Upper lobe of left lung (tissue), 6 donors: ENCODE measurements around the gene PNPLA6. TPM values are rescaled to one million over a fixed set of nuclear protein-coding genes. Genes with fewer than 3 reads are reported as not detected.
A peak's percentile ranks its signal among the peaks of the same experiment; 100 is the strongest.

Experiments
- ATAC-seq, 2 donors: fragments of 200-7000 bp; cut with Tn5 transposase; one replicate each; pipeline ENCODE4 v1.9.1; 2022; ENCODE audit warnings: mild to moderate bottlenecking in 2 of 2, moderate library complexity in 2 of 2; ENCODE audit not compliant: low FRiP score in 2 of 2
- DNase-seq, 2 donors: peaks; one replicate each; pipeline ENCODE4 v3.0.0-alpha.2; 2019 to 2020
- H3K27ac ChIP-seq, 4 donors: fragments of 200-600 bp; sonication (generic); one replicate each; pipeline ENCODE4 v1.5.1; 2016 to 2019
- H3K27me3 ChIP-seq, 4 donors: fragments of 200-600 bp; sonication (generic); one replicate each; pipeline ENCODE4 v1.5.1; 2017 to 2019
- H3K36me3 ChIP-seq, 4 donors: fragments of 200-600 bp; sonication (generic); one replicate each; pipeline ENCODE4 v1.5.1; 2016 to 2019
- H3K4me1 ChIP-seq, 4 donors: fragments of 200-600 bp; sonication (generic); one replicate each; pipeline ENCODE4 v1.5.1; 2018 to 2019
- H3K4me3 ChIP-seq, 4 donors: fragments of 200-600 bp; sonication (generic); one replicate each; pipeline ENCODE4 v1.5.1; 2017 to 2019; ENCODE audit warnings: mild to moderate bottlenecking in 2 of 4, moderate library complexity in 1 of 4
- H3K9me3 ChIP-seq, 4 donors: fragments of 200-600 bp; sonication (generic); one replicate each; pipeline ENCODE4 v1.5.1; 2018 to 2019
- EP300 ChIP-seq, 4 donors: sonication (generic); formaldehyde crosslinking; IDR thresholded peaks; one replicate each; pipeline ENCODE4 v1.5.1; 2017; ENCODE audit warnings: antibody characterized with exemption in 4 of 4, control low read depth in 2 of 4
- POLR2A ChIP-seq, 4 donors: fragments of 450-650 bp; IDR thresholded peaks; one replicate each; pipeline ENCODE4 v1.5.1; 2016 to 2017; ENCODE audit warnings: antibody characterized with exemption in 4 of 4, mild to moderate bottlenecking in 2 of 4
- POLR2AphosphoS5 ChIP-seq, 2 donors: sonication (generic); formaldehyde crosslinking; IDR thresholded peaks; one replicate each; pipeline ENCODE4 v1.5.1; 2017; ENCODE audit warnings: antibody characterized with exemption in 2 of 2
- WGBS, 2 donors: methylation state at CpG; one replicate each; pipeline ENCODE4 v1.1.5; 2017 to 2018; 5-methylcytosine and 5-hydroxymethylcytosine counted together
- total RNA-seq, 6 donors: library from RNA; depleted of rRNA in 4 of 6; stranded (reverse); fragments of >200 nt in 4 of 6; gene quantifications; one replicate each; pipeline versions ENCODE4 v1.1.0 to v1.2.1, GENCODE V29; 2016 to 2021
- TF ChIP-seq, protein P1 (sequence below), 6 experiments: fragments of 450-650 bp in 4 of 6; fragments of 200-600 bp in 2 of 6; sonication (generic) in 2 of 6; IDR thresholded peaks; one replicate each; pipeline ENCODE4 v1.5.1; 2016 to 2019; ENCODE audit warnings: antibody characterized with exemption in 6 of 6
- donor health status: DM: no; HTN: no; CAD: no; lungs with moderate emphysema.
- donor health status: DM: no; HTN: yes; CAD: no; lungs with severe emphysema.

Gene PNPLA6
- 100 to 1,000 TPM; 125 to 412 (median 328) TPM for total RNA-seq

DNA sequence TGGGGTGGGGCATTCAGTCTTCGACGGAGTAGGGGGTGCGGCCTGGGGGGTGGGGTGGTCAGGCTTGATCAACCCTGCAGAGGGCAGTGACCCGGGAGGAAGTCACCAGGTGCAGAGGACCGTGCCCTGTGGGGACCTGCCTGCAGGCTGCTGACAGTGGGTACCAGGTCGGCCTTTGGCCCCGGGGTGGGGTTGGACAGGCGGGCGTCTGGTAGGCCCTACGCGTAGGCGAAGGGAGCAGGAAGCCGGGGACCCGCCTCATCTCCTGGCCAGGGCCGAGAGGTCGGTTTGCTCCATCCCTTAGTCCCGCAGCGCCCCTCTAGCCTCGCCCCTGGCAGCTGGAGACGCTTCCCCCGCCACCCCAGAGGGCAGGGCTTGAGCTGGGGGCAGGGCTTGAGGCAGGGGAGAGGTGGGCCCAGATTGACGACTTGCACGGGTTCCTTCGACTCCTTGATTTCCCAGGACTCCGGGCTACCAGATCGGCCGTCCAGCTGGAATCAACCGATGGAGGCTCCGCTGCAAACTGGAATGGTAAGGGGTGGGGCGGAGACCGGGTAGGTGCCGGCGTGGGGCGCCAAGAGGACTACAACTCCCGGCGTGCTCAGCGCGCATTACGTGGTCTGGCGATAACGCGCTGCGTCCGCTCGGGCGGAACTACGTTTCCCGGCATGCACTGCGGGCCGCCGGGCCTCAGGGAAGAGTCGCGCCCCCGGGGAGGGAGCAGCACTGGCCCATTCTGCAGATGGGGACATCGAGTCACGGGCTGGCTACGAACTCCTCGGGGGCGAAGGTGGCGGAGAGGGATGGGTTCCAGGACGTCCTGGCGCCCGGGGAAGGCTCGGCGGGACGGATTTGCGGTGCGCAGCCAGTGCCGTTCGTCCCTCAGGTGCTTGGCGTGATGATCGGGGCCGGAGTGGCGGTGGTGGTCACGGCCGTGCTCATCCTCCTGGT, at the start of gene PNPLA6:
Gene PNPLA6, plus strand, starts transcription at position 671 of the 951 bp plus-strand sequence. Its CDS starts 72 bp downstream, at position 743.
- H3K9me3 ChIP-seq, result no peaks in the 10 kb centered on the region
- TF ChIP-seq POLR2AphosphoS5 (IDR thresholded peaks at IDR 0.05), result peak; percentile 69 to 93
- TF ChIP-seq POLR2A (IDR thresholded peaks at IDR 0.05), result peak in 3 of 4 donors; percentile 54 to 76 (median 70)
- TF ChIP-seq EP300 (IDR thresholded peaks at IDR 0.05), result peak in 1 of 4 donors; percentile 70
- TF ChIP-seq, protein P1, sequence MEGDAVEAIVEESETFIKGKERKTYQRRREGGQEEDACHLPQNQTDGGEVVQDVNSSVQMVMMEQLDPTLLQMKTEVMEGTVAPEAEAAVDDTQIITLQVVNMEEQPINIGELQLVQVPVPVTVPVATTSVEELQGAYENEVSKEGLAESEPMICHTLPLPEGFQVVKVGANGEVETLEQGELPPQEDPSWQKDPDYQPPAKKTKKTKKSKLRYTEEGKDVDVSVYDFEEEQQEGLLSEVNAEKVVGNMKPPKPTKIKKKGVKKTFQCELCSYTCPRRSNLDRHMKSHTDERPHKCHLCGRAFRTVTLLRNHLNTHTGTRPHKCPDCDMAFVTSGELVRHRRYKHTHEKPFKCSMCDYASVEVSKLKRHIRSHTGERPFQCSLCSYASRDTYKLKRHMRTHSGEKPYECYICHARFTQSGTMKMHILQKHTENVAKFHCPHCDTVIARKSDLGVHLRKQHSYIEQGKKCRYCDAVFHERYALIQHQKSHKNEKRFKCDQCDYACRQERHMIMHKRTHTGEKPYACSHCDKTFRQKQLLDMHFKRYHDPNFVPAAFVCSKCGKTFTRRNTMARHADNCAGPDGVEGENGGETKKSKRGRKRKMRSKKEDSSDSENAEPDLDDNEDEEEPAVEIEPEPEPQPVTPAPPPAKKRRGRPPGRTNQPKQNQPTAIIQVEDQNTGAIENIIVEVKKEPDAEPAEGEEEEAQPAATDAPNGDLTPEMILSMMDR (IDR thresholded peaks at IDR 0.05), result peak in 1 of 6 experiments; percentile 13
- H3K4me1 ChIP-seq, result peaks cover 13 to 28% (median 19%) of the 10 kb centered on the region in 4 donors
- H3K27ac ChIP-seq, result peak within 1 kb of the TSS; percentile 91 to 98 (median 95)
- WGBS, 2 donors, result 0% methylated on average over 2 to 39 of the region's 76 CpGs
- H3K36me3 ChIP-seq, result peaks cover 0 to 49% (median 25%) of the 10 kb centered on the region in 4 donors
- H3K4me3 ChIP-seq, result peak within 1 kb of the TSS; percentile 51 to 94 (median 76)
- ATAC-seq (peak; percentile 93 to 94), DNase-seq (peak; percentile 95 to 99)
- no peaks in the 10 kb centered on the region for H3K27me3 ChIP-seq

DNA sequence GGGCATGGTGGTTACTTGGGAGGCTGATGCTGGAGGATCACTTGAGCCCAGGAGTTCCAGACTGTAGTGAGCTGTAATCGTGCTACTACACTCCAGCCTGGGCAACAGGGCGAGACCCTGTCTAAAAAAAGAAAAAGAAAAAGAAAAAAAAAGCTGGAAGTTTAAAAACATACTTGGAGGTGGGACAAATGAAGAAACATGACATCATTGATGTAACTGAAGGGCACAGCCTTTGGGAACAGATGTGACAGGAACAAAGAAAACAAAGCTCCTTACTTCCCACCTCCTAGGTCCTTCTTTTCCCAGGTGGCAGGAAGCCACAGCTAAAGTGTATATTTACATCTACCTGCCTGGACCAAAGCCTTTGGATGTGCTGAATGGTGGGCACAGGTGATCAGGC, 48.6 kb upstream of the PNPLA6 start:
- Histone ChIP-seq H3K4me3 (no peak overlapping the region), H3K36me3 (no peaks in the 10 kb centered on the region), H3K27ac (no peak overlapping the region), H3K27me3 (no peaks in the 10 kb centered on the region), H3K9me3 (no peaks in the 10 kb centered on the region), H3K4me1 (peaks cover 23 to 48% (median 32%) of the 10 kb centered on the region in 4 donors)
- TF ChIP-seq EP300 (IDR thresholded peaks at IDR 0.05) (no peak), POLR2AphosphoS5 (IDR thresholded peaks at IDR 0.05) (no peak), POLR2A (IDR thresholded peaks at IDR 0.05) (no peak)
- TF ChIP-seq, protein P1 (IDR thresholded peaks at IDR 0.05), result no peak
- DNase-seq (no peak), ATAC-seq (no peak)
- WGBS, 2 donors, result 75 to 86% methylated on average over 2 of the region's 2 CpGs

DNA sequence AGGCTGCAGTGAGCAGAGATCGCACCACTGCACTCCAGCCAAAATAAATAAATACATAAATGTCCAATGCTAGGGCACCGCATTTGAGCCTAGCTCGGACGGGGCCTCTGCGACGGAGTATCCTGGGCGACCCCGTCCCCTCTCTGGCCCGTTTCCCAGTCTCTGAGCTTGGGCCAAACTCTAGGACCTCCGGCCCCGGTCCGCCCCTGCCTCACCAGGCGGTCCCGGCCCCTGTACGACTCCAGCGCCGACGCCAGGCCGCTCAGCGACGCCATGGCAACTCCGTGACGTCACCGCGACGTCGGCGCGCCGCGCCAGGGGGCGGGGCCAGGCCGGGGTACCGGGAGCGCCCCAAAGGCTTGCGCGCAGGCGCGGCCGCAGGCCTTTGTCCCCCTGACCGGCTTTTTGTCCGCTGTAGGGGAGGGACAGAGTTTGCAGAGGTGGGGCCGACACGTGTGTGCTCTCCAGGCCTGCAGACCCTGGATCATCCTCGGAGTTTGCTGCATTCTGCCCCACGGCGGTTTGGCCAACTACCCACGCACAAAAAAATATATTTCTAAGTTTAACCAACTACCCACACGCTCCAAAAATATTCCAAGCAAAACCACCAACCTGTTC, 46.7 kb upstream of the PNPLA6 start, which contains the start of gene PEX11G:
Gene PEX11G, minus strand, starts transcription at position 300 of the 618 bp plus-strand sequence. Its CDS starts 25 bp downstream, at position 275.
- peaks cover 11 to 32% (median 18%) of the 10 kb centered on the region in 4 donors for H3K4me1 ChIP-seq
- WGBS, 2 donors, result 1 to 2% methylated on average over 7 to 22 of the region's 49 CpGs
- no peaks in the 10 kb centered on the region for H3K27me3 ChIP-seq
- TF ChIP-seq POLR2A (IDR thresholded peaks at IDR 0.05), result peak in 3 of 4 donors; percentile 79 to 92 (median 80)
- TF ChIP-seq, protein P1 (IDR thresholded peaks at IDR 0.05), result peak in 3 of 6 experiments; percentile 10 to 29 (median 27)
- TF ChIP-seq POLR2AphosphoS5 (IDR thresholded peaks at IDR 0.05), result peak; percentile 87 to 89
- TF ChIP-seq EP300 (IDR thresholded peaks at IDR 0.05), result no peak
- DNase-seq (peak; percentile 92 to 100), ATAC-seq (peak; percentile 92 to 98)
- peak within 1 kb of the TSS; percentile 87 to 91 (median 88) for H3K27ac ChIP-seq
- H3K36me3 ChIP-seq, result no peaks in the 10 kb centered on the region
- H3K4me3 ChIP-seq, result peak within 1 kb of the TSS; percentile 12 to 70 (median 58)
- no peaks in the 10 kb centered on the region for H3K9me3 ChIP-seq

GRCh38 chr19:7489609-7490044, 45.9 kb upstream of the PNPLA6 start:
- Histone ChIP-seq H3K4me1 (peaks cover 18 to 33% (median 26%) of the 10 kb centered on the region in 4 donors), H3K36me3 (no peaks in the 10 kb centered on the region), H3K27me3 (no peaks in the 10 kb centered on the region), H3K27ac (peak overlapping the region in 2 of 4 donors; percentile 88 to 91), H3K4me3 (peak overlapping the region in 1 of 4 donors; percentile 70), H3K9me3 (no peaks in the 10 kb centered on the region)
- TF ChIP-seq POLR2A (IDR thresholded peaks at IDR 0.05), result no peak
- no peak for TF ChIP-seq POLR2AphosphoS5 (IDR thresholded peaks at IDR 0.05)
- no peak for TF ChIP-seq EP300 (IDR thresholded peaks at IDR 0.05)
- no peak for DNase-seq
- ATAC-seq, result no peak
- WGBS, 2 donors, result 85 to 86% methylated on average over 11 of the region's 11 CpGs
